Measurements from ENCODE around the gene GRM7.

The GRM7 gene

DNA sequence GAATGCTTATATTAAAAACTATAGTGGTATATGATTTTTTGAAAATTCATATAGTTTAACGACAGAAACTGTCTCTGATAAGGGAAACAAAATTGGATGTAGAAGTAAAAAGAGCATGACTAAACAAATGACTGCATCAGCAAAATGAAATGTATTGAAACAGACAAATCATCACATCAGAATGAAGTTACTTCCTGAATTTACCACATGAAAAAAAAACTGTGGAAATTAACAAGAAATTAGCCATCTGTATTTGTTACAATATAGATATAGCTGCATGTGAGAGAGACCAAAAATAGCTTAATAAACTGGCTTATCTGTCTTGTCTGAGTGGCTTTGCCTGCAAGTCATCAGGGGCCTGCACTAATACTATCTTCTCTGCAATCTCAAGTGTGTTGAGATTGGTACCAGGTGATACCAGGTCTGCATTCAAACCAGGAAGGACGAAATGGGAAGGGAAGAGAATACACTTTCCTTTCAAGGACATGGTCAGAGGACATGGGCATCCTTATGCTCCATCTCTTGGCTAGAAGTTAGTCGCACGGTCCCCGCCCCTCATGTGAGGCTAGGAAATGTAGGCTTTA is 388.7 kb downstream of the GRM7 start:
- no peak for DNase-seq

DNA sequence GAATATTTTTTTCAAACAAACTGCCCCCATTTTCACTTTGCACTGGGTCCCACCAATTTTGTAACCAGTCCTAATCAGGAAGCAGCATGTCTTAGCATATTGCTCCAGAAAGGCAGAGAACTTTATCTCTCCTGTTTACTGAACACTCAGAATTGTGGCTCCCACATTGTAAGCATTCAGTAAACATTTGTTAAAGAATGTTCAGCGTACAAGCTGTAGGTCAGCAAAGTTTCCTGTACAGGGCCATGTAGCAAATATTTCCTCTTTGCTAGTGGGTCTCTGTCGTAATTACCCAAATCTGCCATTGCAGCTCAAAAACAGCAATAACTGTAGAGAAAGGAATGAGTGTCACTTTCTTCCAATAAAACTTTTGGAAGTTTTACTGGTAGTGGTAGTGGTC is 393.3 kb downstream of the GRM7 start:
- no peak for DNase-seq

DNA sequence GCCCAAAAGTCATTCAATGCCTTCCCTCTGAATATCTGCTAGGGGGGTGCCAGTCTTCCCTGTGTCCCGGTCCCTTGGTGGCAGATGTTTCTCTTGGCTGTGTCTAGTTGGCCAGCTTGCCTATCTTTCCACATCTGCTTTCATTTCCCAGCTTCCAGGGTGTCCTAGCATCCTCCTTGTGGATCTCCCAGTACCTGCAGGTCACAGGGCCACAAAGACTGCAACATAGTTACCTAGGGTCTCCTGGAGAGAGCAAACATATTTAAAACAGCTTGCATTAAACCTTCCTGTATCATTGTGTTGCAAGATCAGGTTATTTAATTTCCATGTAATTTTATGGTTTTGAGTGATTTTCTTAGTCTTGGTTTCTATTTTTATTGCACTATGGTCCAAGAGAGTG is 400.1 kb downstream of the GRM7 start:
- no peak for DNase-seq

DNA sequence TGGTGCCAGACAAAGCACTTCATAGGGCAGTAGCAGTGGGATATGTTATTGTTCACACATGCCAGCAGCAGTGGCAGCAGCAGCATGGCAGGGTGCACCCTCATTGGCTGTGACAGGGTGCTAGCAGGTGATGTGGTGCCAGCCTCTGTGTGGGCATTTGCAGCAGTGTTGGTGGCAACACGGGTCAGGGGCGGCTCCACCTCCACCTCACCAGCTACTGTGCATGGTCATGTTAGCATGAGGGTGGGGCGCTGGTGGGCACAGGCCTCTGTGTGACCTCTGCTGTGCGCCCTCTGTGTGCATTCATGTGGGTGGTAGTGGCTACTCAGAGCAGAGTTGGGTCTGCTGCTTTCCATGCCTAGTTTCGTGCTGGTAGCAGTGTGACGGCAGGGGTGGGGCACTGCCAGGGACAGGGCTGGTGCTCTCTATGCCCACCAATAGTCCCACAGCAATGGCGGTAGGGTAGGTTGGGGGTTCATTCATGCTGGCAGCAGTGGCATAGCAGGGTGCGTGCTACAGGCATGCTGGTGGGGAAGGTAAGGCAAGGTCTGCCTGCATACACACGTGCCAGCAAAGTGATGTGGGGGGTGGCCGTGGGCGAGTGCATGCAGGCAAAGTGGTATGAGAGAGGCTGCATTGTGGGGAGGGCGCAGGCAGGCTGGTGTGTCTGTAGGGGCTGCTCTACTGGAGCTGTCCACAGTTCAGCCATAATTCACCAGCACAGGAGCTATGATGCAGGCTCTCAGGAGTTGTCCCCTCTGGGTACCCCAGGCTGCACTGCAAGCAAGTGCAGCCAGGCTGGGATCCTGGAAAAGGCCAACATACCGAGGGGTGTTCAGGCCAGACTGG is 402.7 kb downstream of the GRM7 start:
- no peak for DNase-seq

- DNase-seq, result no peak
These were observed 403.2 kb downstream of the GRM7 start for GRCh38 chr3:7264196-7264526.

GRCh38 chr3:7265736-7266135 is 404.8 kb downstream of the GRM7 start:
- no peak for DNase-seq

- no peak for DNase-seq
These were observed 405.6 kb downstream of the GRM7 start for GRCh38 chr3:7266551-7266950.

- no peak for DNase-seq
These were observed 409.8 kb downstream of the GRM7 start for GRCh38 chr3:7270731-7271130.

DNA sequence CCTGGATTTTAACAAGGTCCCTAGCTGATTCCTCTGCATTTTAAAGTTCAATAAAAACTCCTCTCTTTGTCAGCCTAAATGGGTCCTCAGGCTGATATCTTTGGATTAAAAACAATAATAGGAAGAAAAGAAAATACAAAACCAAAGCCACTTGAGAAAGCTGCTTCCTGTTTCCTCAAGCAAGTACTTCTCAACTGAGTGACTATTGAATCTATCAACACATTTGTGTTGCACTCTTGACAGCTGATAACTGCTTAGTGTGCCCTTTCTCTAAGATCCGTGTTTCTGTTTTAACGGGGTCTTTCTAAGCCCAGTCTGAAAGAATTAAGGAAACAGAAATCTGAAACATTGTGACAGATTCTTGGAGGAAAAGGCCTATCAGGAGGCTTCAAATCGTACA is 410.7 kb downstream of the GRM7 start:
- no peak for DNase-seq

DNA sequence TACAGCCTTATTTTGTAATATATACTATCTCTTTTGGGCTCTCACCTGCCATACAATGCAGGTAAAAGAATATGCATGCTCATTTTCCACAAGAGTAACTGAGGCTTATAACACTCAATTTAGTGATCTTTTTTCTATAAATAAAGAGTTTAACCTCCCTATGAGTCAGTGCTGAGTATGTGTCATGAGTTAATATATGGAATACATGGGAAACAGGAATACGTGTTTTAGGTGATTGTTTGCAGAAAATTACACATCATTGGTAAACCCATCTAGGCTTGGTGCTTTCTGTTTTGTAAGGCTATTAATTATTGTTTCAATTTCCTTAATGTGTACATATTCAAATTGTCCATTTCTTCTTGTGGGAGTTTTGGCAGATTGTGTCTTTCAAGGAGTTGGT is 411.3 kb downstream of the GRM7 start:
- no peak for DNase-seq

DNA sequence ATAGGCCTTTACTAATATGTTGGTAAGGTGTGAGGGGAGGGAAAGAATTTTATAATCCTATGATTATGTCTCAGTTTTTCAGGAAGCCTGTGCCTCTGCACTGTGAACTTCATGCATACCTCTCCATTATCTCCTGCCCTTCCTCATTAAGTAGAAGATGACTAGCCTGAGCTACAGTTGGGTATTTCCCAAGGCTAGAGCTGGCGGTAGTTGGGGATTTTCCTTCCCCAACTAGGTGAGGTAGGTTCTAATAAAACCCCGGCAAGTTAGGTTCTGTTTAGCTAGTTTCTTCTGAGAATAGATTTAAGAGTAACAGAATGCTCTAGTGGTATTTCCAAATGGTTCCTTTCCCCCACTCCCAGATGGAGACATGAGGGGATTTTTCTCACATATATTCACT is 414.5 kb downstream of the GRM7 start:
- DNase-seq, result no peak

- DNase-seq, result no peak
These were observed 419.4 kb downstream of the GRM7 start for GRCh38 chr3:7280318-7280717.

GRCh38 chr3:7282988-7283387 is 422.1 kb downstream of the GRM7 start:
- no peak for DNase-seq

DNA sequence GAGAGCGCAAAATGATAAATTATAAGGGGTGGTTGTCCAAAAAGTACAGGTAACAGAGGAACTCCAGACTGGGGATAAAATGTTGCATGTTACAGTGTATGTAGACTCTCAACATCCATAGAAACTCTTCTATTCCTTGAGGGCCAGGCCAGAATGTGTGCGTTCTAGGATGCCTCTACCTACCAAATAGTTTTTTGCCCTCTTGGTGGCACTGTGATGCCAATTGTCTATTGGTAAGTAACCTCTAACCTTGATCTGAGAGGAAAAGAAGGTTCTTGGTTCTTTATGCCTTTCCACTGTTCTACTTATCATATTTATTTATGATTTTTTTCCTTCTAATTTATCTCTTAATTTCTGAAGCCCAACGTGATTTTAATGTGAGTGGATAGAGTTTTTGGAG is 424.6 kb downstream of the GRM7 start:
- DNase-seq, result no peak

DNA sequence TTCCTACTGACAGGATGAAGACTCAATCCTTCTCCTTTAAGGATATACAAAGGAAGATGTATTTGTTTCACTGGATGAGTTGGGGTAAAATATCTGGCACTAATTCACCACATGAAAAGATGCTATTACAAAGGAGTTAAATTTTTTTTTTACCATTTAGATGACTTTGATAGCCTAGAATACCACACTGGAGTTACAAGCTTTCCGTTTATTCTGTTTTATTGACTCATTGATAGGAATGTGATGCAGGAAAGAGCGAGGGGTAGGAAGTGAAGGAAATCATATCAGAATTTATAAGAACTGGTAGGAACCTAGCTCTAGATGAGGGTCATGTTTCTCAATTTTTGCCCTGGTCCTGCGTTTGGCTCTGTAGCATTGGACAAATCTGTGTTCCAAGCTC is 427.2 kb downstream of the GRM7 start:
- no peak for DNase-seq

GRCh38 chr3:7289121-7289520 is 428.2 kb downstream of the GRM7 start:
- no peak for DNase-seq

GRCh38 chr3:7290077-7290825 is 429.3 kb downstream of the GRM7 start:
- DNase-seq, result no peak

GRCh38 chr3:7292362-7292761 is 431.4 kb downstream of the GRM7 start:
- no peak for DNase-seq

DNA sequence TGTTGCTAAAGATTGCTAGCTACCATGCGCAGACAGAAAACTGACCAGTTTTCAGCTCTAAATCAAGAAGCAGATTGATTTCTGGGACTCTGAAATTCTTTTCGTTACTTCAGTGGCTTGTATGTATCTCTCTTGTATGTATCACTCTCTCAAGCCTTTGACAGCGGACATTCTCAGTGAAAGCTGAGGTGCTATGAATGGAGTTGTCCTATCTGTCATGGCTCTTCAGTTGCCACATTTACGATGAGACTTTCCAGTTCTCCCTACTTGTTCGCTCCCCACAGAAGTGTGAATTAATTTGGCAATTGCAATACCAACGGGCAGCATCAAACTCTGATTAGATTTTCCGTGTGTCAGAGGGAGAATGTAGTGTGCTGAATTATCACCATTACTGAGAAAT is 432.4 kb downstream of the GRM7 start:
- DNase-seq, result no peak

GRCh38 chr3:7305561-7305960 is 444.6 kb downstream of the GRM7 start:
- no peak for DNase-seq

- no peak for DNase-seq
These were observed 446.0 kb downstream of the GRM7 start for GRCh38 chr3:7306901-7307300.

GRCh38 chr3:7307410-7307809 is 446.5 kb downstream of the GRM7 start:
- DNase-seq, result no peak

DNA sequence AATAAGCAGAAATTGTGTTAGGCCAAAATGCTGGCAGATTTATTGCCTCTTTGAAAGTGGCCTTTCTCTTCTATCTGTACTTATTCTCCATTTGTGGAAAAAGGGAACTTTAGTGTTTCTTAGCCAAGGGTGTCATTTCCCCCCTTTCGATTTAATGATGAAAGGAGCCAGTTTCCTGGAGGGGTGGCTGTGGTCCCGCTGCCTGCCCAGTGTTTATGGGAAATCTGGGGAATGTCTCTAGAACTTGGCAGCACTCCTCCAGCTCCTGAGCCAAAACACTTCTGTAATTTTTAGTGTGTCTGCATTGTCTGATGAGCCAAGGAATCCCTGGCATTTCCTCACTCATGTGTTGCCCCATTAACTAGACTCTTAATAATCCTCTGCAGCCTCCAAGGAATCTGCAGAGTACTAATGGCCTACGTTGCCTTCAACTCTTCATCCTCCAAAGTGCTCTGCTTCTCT is 448.8 kb downstream of the GRM7 start:
- no peak for DNase-seq

- DNase-seq, result no peak
These were observed 454.1 kb downstream of the GRM7 start for GRCh38 chr3:7315037-7315436.

All from NCI-H526 treated with DMSO at 0.1 percent for 48 hours (cell line).